AG09309 (cell line): ENCODE results near the gene LMTK3.

Source experiments
- DNase-seq: peaks from one replicate; pipeline ENCODE4 v3.0.0-alpha.2; 2010; ENCODE audit warnings: low read depth
- H3K4me3 ChIP-seq: 2 replicates; pipeline ENCODE4 v1.5.1; 2011; ENCODE audit warnings: mild to moderate bottlenecking, low read depth, low read length, moderate library complexity; ENCODE audit not compliant: control insufficient read depth
- CTCF ChIP-seq: IDR thresholded peaks from 2 replicates; pipeline ENCODE4 v1.5.1; 2011; ENCODE audit warnings: mild to moderate bottlenecking, low read depth, low read length, inconsistent platforms; ENCODE audit not compliant: insufficient read depth, control insufficient read depth; ENCODE audit errors: missing control alignments

The LMTK3 gene

GRCh38 chr19:48468772-48469288, 42.8 kb downstream of the LMTK3 start:
- H3K4me3 ChIP-seq: peak overlapping the region; percentile 67
- no peak for TF ChIP-seq CTCF
- DNase-seq: peak; percentile 99

- TF ChIP-seq CTCF: no peak
- H3K4me3 ChIP-seq: no peak overlapping the region
- peak; percentile 29 for DNase-seq
Measured at GRCh38 chr19:48466561-48467325, 44.9 kb downstream of the LMTK3 start.

- DNase-seq: no peak
- H3K4me3 ChIP-seq: no peak overlapping the region
- TF ChIP-seq CTCF: no peak
Measured at GRCh38 chr19:48465215-48465614, 46.4 kb downstream of the LMTK3 start.

GRCh38 chr19:48461982-48462655, 49.5 kb downstream of the LMTK3 start:
- TF ChIP-seq CTCF: no peak
- no peak for DNase-seq
- H3K4me3 ChIP-seq: no peak overlapping the region

GRCh38 chr19:48461651-48461981, 50.0 kb downstream of the LMTK3 start:
- no peak for DNase-seq
- TF ChIP-seq CTCF: no peak
- no peak overlapping the region for H3K4me3 ChIP-seq

GRCh38 chr19:48458016-48458415, 53.6 kb downstream of the LMTK3 start:
- no peak overlapping the region for H3K4me3 ChIP-seq
- no peak for DNase-seq
- TF ChIP-seq CTCF: no peak

- no peak for TF ChIP-seq CTCF
- H3K4me3 ChIP-seq: no peak overlapping the region
- no peak for DNase-seq
Measured at GRCh38 chr19:48456864-48457263, 54.8 kb downstream of the LMTK3 start.
